Chondrocyte (in vitro differentiated cells): ENCODE results near the gene PJVK. TPM values are rescaled to one million over a fixed set of nuclear protein-coding genes. Genes with fewer than 3 reads are reported as not detected.

Source experiments
- DNase-seq: peaks from one replicate; pipeline ENCODE4 v3.0.0; 2021; ENCODE audit warnings: mixed read lengths, low spot score
- H3K27ac Mint-ChIP-seq: one replicate; pipeline ENCODE4 v1.8.0; 2021; ENCODE audit warnings: mild to moderate bottlenecking, moderate library complexity, mixed read lengths; ENCODE audit not compliant: unreplicated experiment
- H3K27me3 Mint-ChIP-seq: 2 replicates; pipeline ENCODE4 v1.8.0; 2021; ENCODE audit warnings: low read depth, mixed read lengths
- H3K36me3 Mint-ChIP-seq: 2 replicates; pipeline ENCODE4 v1.8.0; 2021; ENCODE audit warnings: low read depth, mixed read lengths
- H3K4me1 Mint-ChIP-seq: 2 replicates; pipeline ENCODE4 v1.8.0; 2021; ENCODE audit warnings: low read depth, mild to moderate bottlenecking, mixed read lengths
- H3K4me3 Mint-ChIP-seq: one replicate; pipeline ENCODE4 v1.8.0; 2021; ENCODE audit warnings: mild to moderate bottlenecking, moderate library complexity, mixed read lengths; ENCODE audit not compliant: unreplicated experiment
- H3K9me3 Mint-ChIP-seq: 2 replicates; pipeline ENCODE4 v1.8.0; 2021; ENCODE audit warnings: low read depth, mixed read lengths
- total RNA-seq: library from RNA; stranded (reverse); gene quantifications from 3 replicates; pipeline ENCODE4 v1.2.1, GENCODE V29; 2021
- TF ChIP-seq, protein P1 (sequence below): fragments of 200-600 bp; sonication (generic); IDR thresholded peaks from 2 replicates; pipeline ENCODE4 v1.5.0; 2021; ENCODE audit warnings: antibody characterized with exemption, mild to moderate bottlenecking, moderate library complexity

Gene PJVK
- total RNA-seq, 1 donor from 2014 or later: 4.2 TPM

DNA sequence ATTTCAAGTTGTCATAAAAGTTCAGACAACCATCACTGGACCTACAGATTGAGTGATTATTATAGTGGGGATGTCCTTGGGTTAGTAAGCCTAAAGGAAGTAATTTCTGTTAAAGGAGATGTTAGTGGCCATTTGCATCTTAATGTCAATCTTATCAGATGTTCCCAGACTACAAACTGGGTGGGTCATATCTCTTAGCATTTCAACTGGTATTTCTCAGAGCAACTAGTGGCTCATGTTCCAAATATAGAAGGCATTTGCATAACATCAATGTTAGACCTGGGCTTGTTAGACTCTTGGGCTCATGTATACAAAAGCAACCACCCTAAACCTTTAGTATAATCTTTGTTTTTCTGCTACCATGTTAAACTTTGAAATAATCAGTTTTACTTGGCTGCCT lies 47.0 kb downstream of the PJVK start:
- no peak for DNase-seq
- Mint-ChIP-seq H3K9me3 (no peaks in the 10 kb centered on the region), H3K27ac (no peak overlapping the region), H3K4me1 (no peaks in the 10 kb centered on the region), H3K27me3 (no peaks in the 10 kb centered on the region), H3K4me3 (no peak overlapping the region), H3K36me3 (peaks cover 32% of the 10 kb centered on the region)
- TF ChIP-seq, protein P1, sequence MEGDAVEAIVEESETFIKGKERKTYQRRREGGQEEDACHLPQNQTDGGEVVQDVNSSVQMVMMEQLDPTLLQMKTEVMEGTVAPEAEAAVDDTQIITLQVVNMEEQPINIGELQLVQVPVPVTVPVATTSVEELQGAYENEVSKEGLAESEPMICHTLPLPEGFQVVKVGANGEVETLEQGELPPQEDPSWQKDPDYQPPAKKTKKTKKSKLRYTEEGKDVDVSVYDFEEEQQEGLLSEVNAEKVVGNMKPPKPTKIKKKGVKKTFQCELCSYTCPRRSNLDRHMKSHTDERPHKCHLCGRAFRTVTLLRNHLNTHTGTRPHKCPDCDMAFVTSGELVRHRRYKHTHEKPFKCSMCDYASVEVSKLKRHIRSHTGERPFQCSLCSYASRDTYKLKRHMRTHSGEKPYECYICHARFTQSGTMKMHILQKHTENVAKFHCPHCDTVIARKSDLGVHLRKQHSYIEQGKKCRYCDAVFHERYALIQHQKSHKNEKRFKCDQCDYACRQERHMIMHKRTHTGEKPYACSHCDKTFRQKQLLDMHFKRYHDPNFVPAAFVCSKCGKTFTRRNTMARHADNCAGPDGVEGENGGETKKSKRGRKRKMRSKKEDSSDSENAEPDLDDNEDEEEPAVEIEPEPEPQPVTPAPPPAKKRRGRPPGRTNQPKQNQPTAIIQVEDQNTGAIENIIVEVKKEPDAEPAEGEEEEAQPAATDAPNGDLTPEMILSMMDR: no peak

GRCh38 chr2:178499640-178500039 lies 48.5 kb downstream of the PJVK start:
- no peaks in the 10 kb centered on the region for H3K27me3 Mint-ChIP-seq
- TF ChIP-seq, protein P1: no peak
- no peaks in the 10 kb centered on the region for H3K4me1 Mint-ChIP-seq
- H3K27ac Mint-ChIP-seq: no peak overlapping the region
- peaks cover 30% of the 10 kb centered on the region for H3K36me3 Mint-ChIP-seq
- H3K9me3 Mint-ChIP-seq: no peaks in the 10 kb centered on the region
- DNase-seq: no peak
- no peak overlapping the region for H3K4me3 Mint-ChIP-seq

DNA sequence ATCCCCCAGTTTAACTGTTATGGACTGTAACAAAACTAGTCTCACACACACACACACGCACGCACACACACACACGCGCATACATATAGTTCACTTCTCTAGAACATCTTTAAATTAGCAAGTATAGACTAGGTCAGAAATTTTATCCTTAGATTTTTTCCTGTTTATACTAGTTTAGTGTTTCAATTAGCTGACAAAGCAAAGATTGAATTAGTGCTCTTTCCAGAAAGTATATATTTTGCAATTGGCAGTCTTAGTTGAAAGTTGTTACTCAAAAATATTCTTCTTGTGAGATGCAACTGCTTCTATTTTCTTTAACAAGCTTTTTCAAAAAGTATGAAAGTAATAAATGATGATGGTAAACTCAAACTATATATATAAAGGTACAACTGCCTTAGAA lies 51.6 kb downstream of the PJVK start:
- Mint-ChIP-seq H3K27me3 (no peaks in the 10 kb centered on the region), H3K36me3 (peaks cover 20% of the 10 kb centered on the region), H3K4me3 (no peak overlapping the region), H3K4me1 (no peaks in the 10 kb centered on the region), H3K27ac (no peak overlapping the region), H3K9me3 (no peaks in the 10 kb centered on the region)
- no peak for DNase-seq
- TF ChIP-seq, protein P1: no peak

GRCh38 chr2:178506101-178506500 lies 54.9 kb downstream of the PJVK start:
- Mint-ChIP-seq H3K4me3 (no peak overlapping the region), H3K36me3 (peaks cover 15% of the 10 kb centered on the region), H3K27me3 (no peaks in the 10 kb centered on the region), H3K27ac (no peak overlapping the region), H3K9me3 (no peaks in the 10 kb centered on the region), H3K4me1 (no peaks in the 10 kb centered on the region)
- TF ChIP-seq, protein P1: no peak
- DNase-seq: no peak

DNA sequence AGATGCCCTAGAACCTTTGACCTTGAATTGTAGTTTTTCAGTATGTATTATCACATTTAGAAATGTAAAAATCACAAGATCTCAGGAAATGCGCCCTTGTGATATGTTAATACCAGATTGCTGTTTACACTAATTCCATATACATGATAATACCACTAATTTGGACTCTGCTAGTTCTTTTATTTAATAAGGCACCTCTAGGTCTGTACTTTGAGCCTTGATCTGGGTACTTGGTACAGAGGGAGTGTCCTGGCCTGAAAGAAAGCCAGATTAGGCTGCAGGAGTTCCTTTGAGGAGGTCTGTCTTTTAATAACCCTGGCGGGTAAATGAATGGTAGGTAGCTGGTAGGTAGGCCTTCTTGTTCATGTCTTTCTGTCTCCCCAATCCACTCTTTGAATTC lies 55.3 kb downstream of the PJVK start:
- Mint-ChIP-seq H3K27me3 (no peaks in the 10 kb centered on the region), H3K36me3 (peaks cover 14% of the 10 kb centered on the region), H3K4me3 (no peak overlapping the region), H3K9me3 (no peaks in the 10 kb centered on the region), H3K27ac (no peak overlapping the region), H3K4me1 (no peaks in the 10 kb centered on the region)
- no peak for DNase-seq
- TF ChIP-seq, protein P1: no peak
